C1 segment of cervical spinal cord (tissue), 14 donors: ENCODE measurements around the gene SPDYE1.
"Not testable (repeated sequence)": the region's sequence is repeated elsewhere in the genome, so short reads cannot be mapped to it uniquely, and the experiment has no call there.

Source experiments
- DNase-seq, 14 donors: peaks; one replicate each; lab custom pipeline; 2025; lab: John Stamatoyannopoulos, UW

SPDYE1 gene, protein sequence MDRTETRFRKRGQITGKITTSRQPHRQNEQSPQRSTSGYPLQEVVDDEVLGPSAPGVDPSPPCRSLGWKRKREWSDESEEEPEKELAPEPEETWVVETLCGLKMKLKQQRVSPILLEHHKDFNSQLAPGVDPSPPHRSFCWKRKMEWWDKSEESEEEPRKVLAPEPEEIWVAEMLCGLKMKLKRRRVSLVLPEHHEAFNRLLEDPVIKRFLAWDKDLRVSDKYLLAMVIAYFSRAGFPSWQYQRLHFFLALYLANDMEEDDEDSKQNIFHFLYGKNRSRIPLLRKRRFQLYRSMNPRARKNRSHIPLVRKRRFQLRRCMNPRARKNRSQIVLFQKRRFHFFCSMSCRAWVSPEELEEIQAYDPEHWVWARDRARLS

DNA sequence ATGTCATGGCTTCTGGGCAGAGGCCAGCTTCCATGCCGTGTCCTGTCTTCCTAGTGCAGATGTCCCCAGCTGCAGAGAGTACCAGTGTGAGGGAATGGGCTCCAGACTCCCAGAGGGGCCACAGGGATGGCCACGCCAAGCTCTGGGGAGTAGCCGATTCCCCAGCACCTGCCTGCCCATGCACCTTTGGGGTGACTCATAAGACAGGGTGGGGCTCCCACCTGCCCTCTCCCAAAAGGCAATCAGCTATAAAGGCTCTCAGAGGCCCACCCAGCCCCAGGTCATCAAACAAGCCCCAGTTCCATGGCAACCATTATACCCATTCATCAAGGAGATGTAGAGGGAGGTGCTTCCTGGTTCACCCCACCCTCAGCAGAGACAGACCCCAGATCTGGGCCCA, at the start of gene SPDYE1:
Gene SPDYE1, plus strand, starts transcription at position 366 of the 400 bp plus-strand sequence. CDS start 2,053 bp downstream, outside the sequence.
- DNase-seq = not testable (repeated sequence)

DNA sequence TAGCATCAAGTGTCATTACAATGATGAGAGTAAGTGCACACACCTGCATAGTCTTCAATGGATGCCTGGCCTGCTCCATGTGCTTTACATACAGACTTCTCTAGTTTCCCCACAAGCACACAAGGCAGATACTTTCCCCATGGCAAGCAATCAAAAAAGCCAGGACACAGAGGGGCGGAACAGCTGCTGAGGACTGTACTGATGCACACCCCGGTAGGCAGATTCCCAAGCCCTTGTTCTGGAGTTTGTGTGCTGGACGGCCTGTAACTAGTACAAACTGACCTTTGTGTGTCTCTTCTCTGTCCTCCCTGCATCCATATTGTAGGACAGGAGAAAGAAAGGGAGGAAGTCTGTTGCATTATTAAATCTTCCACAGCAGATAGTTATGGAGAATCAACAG, 45.7 kb upstream of the SPDYE1 start:
- DNase-seq = no peak

DNA sequence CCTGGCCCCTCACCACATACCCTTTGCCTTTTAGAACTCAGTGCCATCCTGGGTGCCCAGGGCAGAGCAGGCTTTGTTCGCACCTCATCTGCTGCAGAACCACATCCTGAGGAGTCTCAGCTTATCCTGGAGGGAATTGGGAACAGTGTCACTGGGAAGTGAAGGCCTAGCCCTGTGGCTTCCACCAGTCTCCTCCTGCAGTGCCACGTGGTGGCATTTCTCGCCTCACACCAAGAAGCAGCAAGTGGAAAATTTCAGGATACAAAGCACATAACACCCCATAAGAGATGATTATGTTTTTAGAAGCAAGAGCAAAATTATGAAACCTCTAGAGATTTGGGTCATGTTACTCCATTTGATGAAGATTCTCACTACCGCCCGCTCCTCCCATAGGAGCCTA, 44.6 kb upstream of the SPDYE1 start:
- DNase-seq = no peak

DNA sequence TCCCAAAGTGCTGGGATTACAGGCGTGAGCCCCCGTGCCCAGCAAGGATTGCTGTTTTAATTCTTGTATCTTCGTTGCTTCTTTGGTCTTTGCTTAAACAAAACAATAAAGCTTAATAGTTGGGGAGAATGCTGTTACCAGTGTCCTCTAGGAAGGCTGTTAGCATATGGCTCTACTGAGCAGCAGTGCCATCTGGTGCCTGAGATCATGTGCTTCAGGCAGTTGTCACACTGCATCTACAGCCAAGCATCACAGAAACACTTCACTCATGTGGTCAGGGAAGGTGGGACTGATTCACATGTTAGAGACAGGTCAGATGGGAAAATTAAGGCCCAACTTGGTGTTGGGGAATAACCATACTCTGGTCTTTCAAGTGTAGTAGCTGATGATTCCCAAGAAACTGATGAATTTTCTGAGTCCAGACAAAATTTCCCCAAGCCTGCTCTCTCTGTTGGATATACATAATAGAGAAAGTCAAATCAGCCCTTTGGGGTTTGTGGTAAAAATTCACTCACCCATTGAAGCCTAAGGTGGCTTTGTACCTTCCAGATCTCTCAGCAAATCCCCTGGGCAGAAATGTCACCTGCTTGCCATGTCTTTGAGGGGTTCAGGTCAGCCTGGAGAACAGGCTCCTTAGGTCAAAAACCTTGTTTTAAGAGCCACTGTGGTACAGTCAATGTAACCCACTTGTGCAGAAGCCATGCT, 43.0 kb upstream of the SPDYE1 start:
- DNase-seq = peak in 6 of 14 donors; percentile 5 to 78 (median 10)

DNA sequence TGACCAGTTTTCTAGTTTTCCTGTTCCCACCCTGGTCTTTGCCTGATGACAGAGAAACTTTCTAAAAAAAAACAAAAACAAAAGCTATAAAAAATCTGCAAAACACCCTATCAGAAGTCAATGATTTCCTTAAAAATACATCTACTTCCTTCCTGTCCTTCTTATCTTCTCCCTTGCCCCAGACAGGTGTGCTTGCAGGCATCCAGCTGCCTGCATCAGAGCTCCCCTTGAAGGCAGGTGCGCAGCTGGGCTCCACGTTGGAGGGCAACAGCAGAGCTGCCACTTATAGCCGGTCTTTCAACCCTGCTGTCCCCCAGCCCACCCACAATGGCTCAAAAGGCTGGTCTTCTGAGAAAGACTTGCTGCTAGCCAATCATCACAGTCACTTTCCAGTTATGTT, 41.7 kb upstream of the SPDYE1 start:
- DNase-seq = no peak

DNA sequence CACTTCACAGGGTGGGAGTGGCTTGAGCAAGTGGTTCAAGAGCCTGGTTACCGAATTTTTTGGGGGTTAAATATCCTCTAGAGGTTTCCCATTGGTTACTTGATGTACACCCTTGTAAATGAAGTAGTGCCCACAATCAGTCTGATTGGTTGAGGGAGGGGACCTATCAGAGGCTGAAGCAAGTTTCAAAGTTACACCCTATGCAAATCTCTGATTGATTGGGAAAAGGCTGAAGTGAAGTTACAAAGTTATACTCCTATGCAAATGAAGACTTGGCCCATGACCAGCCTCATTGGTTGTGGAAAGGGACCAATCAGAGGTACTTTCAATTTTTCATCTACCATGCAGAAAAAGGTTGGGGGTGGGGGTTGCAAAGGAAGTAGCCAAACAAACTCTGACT, 36.8 kb upstream of the SPDYE1 start:
- no peak for DNase-seq

DNA sequence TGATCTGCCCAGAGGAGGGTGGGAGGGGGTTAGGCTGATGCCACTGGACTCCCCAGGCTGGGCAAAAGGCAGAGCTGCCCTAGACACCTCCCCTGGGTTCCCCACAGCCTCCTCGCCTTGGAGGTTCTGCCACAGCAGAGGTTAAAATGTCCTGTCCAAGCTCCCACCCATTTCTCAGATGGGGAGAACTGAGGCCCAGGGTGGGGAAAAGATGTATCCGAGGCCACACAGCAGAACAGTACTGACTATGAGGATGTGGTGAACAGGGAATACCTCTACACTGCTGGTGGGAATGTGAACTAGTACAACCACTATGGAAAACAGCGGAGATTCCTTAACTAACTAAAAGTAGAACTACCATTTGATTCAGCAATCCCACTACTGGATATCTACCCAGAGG, 31.3 kb upstream of the SPDYE1 start:
- not testable (repeated sequence) for DNase-seq

DNA sequence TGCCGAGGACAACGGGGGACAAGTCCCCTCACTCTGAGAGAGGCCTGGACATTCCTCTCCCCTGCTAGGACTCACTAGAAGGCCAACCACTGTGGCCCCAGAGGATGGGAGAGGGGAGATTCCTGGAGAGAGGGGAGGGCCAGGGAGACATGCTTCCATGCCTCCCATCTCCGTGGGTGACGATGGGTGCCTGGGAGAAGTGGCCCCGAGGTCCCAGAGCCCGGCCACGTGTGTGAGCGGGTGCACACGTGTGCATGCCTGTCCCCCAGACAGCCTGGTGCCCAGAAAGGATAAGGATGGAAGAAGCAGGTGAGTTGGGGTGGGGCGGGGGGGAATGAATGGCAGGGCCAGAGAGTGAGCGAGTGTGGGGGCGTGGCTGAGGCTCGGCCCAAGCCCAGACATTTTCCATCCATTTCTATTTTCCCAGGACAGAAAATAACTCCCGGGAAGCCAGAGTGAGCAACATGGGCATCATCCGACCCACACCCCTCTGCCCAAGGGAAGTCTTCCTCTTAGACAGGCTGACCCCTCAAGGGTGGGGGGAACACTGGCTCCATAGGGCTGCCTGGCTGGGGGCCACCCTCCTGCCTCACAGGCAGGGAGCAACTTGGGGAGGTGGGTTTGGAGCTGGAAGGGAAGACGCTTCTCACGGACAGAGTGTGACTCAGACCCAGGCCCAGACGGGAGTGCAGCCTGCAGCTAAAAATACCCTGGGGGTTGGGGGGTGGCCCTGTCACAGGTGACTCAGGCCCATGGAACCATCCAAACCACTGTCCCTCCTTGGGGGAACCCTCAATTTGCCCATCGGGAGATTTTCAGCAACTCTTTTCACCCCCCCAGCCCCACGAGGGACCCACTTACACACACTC, 29.3 kb upstream of the SPDYE1 start:
- not testable (repeated sequence) for DNase-seq

DNA sequence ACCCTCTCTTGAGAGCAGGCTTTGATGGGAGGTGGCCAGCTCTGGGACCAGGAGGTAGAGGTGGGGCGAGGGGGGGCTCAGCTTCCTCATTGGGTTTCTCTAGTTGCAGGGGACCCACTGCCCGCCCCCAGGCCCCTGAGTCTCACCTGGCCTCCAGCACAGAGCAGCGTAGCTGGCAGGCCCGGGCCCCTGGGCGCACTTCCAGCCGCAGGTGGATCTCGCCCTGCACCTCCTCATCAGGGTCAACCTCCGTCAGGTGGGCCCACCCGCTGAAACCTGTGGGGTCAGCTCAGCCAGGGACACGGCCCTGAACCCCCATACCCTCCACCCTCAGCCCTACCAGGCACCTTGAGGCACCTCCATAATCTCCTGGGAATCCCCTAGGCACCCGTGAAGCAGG, 28.1 kb upstream of the SPDYE1 start:
- DNase-seq = not testable (repeated sequence)

DNA sequence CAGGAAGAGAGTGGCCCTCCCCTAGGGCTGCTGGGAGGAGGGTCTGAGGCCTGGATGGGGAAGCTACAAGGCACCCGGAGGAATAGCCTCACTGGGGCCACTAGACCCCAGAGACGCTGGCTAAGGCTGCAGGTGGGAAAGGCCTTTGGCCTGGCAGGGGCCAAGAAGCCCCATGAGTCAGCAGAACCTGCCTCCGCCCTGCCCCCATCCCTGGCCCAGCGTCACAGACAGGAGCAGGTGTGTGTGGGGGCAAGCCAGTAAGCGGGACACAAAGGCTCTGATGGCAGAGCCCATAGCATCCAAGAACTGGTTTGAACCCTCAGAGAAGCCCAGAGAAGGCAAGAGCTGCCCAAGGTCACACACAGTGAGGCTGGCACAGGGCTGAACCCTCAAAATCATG, 27.0 kb upstream of the SPDYE1 start:
- not testable (repeated sequence) for DNase-seq

DNA sequence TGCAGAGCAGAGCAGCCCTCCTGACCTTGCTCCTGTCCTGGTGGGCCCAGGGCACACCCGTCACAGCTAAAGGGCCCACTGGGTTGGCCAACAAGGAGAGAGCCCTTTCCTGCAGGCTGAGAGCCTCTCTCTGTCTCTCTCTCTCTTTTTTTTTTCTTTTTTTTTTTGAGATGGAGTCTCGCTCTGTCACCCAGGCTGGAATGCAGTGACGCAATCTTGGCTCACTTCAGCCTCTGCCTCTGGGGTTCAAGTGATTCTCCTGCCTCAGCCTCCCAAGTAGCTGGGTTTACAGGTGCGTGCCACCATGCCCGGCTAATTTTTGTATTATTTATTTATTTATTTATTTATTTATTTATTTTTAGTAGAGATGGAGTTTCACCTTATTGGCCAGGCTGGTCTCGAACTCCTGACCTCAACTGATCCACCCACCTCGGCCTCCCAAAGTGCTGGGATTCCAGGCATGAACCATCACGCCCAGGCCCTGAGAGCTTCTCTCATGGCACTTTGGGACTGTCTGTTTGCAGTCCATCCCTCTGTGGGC, 23.6 kb upstream of the SPDYE1 start:
- not testable (repeated sequence) for DNase-seq

DNA sequence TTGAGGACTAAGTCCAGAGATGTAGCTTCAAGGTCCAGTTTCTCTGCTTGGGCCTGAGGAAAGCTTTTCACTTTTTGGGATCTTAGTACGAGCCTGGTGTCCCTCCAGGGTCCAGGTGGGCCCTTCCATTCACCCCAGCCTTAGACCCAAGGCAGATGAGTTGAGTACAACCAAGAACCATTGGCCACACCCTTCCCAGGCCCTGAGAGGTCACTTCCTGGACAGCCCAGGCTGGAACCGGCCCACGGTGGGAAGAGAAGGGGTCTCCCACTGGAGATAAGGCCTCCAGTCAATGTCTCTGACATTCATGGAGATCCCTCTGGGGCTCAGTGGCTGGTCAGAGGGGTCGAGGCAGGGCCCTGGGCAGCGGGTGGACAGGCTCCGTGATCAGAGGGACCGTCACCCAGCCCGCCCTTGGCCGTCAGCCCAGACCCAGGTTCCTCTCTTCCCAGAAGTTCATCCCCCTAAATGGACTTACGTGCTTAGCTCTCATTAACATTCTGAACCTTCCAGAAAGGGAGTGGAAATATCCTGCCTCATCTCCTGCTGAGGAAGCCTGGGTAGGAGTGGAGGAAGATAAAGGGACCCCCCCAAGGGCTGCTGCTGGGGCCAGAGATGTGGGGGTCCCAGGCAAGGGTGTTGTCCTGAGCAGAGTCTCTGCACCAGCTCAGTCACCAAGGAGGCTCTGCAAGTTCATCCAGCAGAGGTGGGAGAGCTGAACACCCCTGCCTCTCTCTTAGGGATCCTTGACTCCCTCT, 22.8 kb upstream of the SPDYE1 start:
- DNase-seq = not testable (repeated sequence)

DNA sequence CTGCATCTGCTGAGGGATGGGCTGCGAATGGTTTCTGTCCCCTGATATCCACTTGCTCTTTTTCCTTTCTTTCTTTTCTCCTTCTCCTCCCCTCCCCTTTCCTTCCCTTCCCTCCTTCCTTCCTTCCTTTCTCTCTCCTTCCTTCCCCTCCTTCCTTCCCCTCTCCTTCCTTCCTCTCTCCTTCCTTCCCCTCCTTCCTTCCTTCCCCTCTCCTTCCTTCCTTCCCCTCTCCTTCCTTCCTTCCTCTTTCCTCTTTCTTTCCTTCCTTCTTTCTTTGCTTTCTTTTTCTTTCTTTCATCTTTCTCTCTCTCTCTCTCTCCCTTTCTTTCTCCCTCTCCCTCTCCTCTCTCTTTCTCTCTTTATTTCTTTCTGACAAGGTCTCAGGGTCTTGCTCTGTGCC, 20.2 kb upstream of the SPDYE1 start:
- DNase-seq = no peak

DNA sequence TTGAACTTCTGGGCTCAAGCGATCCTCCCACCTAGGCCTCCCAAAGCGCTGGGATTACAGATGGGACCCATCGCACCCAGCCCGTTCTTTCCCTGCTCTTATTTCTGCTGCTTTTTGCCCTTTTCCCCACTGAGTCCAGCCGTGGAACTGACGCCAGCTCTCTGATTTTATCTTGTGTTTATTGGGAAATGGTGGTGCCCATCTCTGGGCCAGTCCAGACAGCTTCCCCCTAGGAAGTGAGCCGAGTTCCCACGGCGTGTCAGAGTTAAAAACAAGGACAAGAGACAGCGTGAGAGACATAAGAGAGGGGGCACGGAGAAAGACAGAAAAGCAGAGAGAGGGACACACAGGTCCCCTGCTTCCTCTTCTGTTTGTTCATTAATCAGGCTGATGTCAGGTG, 19.6 kb upstream of the SPDYE1 start:
- DNase-seq = not testable (repeated sequence)

DNA sequence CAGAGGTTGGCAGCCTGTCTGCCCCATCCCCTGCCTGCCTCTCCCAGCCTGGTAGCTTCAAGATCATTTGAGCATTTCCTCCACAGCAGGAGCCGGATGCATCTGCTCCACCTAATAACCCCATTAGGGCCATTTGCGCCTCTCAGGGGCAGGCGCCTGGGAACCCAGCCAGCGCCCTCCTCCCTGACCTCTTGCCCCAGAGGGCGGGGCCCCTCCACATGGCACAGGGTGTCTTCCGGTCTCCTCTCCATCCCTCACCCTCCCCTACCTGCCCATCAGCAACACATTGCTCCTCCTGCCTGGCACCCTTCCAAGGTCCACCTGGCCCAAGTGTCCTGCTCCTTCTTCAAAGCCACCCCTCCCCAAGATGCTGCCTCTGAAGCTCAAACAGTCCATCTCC, 14.8 kb upstream of the SPDYE1 start:
- not testable (repeated sequence) for DNase-seq

DNA sequence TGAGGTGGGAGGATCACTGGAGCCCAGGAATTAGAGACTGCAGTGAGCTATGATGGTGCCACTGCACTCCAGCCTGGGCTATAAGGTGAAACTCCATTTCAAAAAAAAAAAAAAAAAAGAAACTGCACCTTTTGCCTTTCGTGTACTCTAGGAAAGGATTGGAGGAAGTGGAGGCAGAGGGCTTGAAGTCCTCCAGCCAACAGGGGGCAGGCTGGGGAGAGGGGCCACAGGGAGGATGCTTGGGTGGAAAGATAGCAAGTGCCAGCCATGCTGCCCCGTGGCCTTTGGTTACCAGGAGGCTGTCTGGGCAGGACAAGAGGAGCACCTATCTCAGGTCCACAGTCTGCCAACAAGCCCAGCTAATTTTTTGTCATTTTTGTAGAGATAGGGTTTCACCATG, 14.0 kb upstream of the SPDYE1 start:
- not testable (repeated sequence) for DNase-seq

DNA sequence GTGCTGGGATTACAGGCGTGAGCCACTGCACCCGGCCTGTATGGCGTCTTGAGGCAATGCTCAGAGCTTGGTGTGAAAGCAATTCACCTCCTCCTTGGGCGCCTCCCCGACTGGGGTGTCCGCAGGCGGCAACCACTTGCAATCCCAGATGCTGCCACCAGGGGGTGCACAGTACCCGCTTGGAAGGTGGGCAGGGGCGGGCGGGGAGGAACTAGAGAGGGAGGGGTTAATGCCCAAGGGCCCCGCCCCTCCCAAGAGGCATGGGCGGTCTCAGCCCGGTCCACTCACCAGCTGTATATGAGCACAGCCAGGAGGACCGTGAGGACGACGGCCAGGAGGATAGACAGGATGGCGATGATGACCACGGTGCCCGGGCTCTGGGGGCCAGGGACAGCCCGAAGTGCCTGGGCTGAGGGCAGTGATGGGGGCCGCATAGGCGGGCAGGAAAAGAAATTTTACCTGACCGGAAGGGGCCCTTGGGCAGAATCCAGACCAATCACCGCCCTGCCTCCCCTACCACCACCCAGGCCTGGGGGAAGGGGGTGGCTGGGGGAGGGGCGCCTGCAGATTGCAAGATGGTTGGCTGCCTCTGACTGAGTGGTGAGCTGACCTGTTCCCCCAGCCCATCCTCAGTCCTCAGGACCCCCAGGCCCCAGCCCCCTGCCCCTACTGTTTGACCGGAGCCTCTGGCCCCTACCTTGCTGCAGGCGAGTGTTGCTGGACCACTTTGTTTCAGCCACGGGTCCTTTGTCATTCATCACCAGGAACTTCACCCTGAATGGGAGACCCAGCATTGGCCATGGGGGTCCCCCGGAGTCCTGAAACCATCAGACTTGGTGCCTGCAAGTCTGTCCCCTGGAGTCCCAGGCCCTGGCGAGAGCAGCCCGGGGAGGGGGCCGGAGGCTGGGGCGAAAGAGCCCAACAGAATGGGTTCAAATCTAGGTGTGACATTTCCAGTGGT, 11.5 kb upstream of the SPDYE1 start:
- DNase-seq = peak in 10 of 14 donors; percentile 8 to 54 (median 26)

DNA sequence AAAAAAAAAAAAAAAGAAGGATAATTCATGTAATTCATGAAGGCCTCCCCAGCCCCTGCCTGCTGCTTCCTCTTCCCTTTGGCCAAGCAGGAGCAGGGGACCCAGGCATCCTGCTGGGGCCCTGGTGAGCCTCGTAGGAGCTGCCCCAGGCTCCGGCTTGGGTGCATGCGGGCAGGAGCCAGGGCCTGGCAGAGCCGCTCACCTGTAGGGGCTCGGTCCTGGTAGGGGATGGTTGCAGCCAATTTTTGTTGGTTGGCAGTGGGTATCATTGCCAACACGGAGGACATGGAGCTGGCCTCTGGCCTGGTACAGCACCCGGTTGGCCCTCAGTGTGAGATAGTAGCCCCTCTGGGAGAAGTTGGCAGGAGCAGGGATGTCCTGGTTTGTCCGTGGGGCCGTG, 10.2 kb upstream of the SPDYE1 start:
- not testable (repeated sequence) for DNase-seq

DNA sequence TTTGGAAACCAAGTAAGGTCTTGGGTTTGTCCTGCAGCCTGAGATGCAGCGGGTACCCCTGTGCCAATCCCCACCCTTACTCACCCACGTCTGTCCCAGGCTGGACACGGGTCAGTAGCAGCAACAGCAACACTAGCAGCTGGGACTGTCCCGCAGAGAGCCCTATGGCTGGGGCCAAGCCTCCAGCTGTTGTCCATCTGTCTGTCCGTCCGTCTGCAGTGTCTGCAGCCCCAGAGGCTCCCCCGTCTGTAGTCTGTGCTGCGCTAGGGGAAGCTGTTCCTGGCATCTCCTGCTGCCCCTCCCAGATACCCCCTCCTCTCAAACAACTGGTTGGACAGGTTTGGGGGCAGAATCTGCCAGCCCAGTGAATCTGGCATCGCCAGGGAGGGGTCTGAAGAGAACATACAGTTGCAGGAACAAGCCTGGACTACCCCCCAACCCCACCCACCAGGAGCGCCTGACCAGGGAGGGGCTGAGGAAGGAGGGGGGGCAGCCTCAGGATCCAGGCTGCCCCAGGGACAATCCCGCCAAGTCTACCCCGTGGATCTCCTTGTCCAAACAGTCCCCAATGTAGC, 7.6 kb upstream of the SPDYE1 start:
- not testable (repeated sequence) for DNase-seq
